Liver (tissue), 9 donors: Measurements from ENCODE around the gene TMCO2. TPM values are rescaled to one million over a fixed set of nuclear protein-coding genes. Genes with fewer than 3 reads are reported as not detected.

Source experiments
- DNase-seq: peaks from one replicate; pipeline ENCODE4 v3.0.0-alpha.2; 2017; ENCODE audit warnings: low spot score
- H3K27ac ChIP-seq, 2 donors: one replicate each; pipeline ENCODE4 v1.7.0; 2013; ENCODE audit warnings: inconsistent platforms in 2 of 2, low read length in 2 of 2, control low read depth in 1 of 2, low read depth in 1 of 2, mild to moderate bottlenecking in 1 of 2
- H3K27me3 ChIP-seq, 4 donors: one replicate each; pipeline versions ENCODE4 v1.6.1 to v1.7.0; 2013; ENCODE audit warnings: low read length in 3 of 4, inconsistent platforms in 1 of 4, mild to moderate bottlenecking in 1 of 4, moderate library complexity in 1 of 4; ENCODE audit not compliant: control insufficient read depth in 4 of 4, insufficient read depth in 4 of 4
- H3K36me3 ChIP-seq, 4 donors: one replicate each; pipeline versions ENCODE4 v1.6.1 to v1.7.0; 2013; ENCODE audit warnings: low read length in 3 of 4, mild to moderate bottlenecking in 3 of 4, low read depth in 1 of 4, moderate library complexity in 1 of 4; ENCODE audit not compliant: control insufficient read depth in 4 of 4, insufficient read depth in 3 of 4
- H3K4me1 ChIP-seq, 4 donors: one replicate each; pipeline versions ENCODE4 v1.6.1 to v1.7.0; 2013; ENCODE audit warnings: low read length in 3 of 4, mild to moderate bottlenecking in 3 of 4, moderate library complexity in 1 of 4; ENCODE audit not compliant: control insufficient read depth in 4 of 4, insufficient read depth in 4 of 4
- H3K4me3 ChIP-seq, 3 donors: one replicate each; pipeline versions ENCODE4 v1.6.1 to v1.7.0; 2013; ENCODE audit warnings: low read length in 3 of 3, control low read depth in 1 of 3, low read depth in 1 of 3, mild to moderate bottlenecking in 1 of 3
- H3K9ac ChIP-seq, 2 donors: one replicate each; pipeline ENCODE4 v1.7.0; 2013; ENCODE audit warnings: low read length in 2 of 2, mild to moderate bottlenecking in 2 of 2, moderate library complexity in 2 of 2, control low read depth in 1 of 2, low read depth in 1 of 2
- H3K9me3 ChIP-seq, 4 donors: one replicate each; pipeline versions ENCODE4 v1.6.1 to v1.7.0; 2013; ENCODE audit warnings: low read length in 3 of 4; ENCODE audit not compliant: control insufficient read depth in 4 of 4
- ATF3 ChIP-seq: IDR thresholded peaks from 2 replicates; pipeline ENCODE4 v1.6.1; 2016; ENCODE audit warnings: antibody characterized with exemption
- EGR1 ChIP-seq, 2 donors: IDR thresholded peaks; 2 replicates each; pipeline ENCODE4 v1.6.1; 2016 to 2018; ENCODE audit warnings: antibody characterized with exemption in 2 of 2, low read depth in 2 of 2
- FOXA1 ChIP-seq: IDR thresholded peaks from 2 replicates; pipeline ENCODE4 v1.6.1; 2016; ENCODE audit warnings: antibody characterized with exemption
- FOXA2 ChIP-seq: IDR thresholded peaks from 2 replicates; pipeline ENCODE4 v1.6.1; 2016; ENCODE audit warnings: antibody characterized with exemption
- HNF4A ChIP-seq, 2 donors: conservative IDR thresholded peaks; 2 replicates each; pipeline ENCODE4 v1.6.1; 2016; ENCODE audit warnings: antibody characterized with exemption in 2 of 2, mild to moderate bottlenecking in 2 of 2
- HNF4G ChIP-seq: IDR thresholded peaks from 2 replicates; pipeline ENCODE4 v1.6.1; 2016; ENCODE audit warnings: antibody characterized with exemption
- JUND ChIP-seq, 2 donors: IDR thresholded peaks; 2 replicates each; pipeline ENCODE4 v1.6.1; 2016; ENCODE audit warnings: antibody characterized with exemption in 2 of 2
- MAX ChIP-seq: IDR thresholded peaks from 2 replicates; pipeline ENCODE4 v1.6.1; 2016; ENCODE audit warnings: antibody characterized with exemption
- NR2F2 ChIP-seq: IDR thresholded peaks from 2 replicates; pipeline ENCODE4 v1.6.1; 2016; ENCODE audit warnings: antibody characterized with exemption
- REST ChIP-seq: IDR thresholded peaks from 2 replicates; pipeline ENCODE4 v1.6.1; 2016; ENCODE audit warnings: antibody characterized with exemption, mild to moderate bottlenecking
- RXRA ChIP-seq, 2 donors: IDR thresholded peaks; 2 replicates each; pipeline ENCODE4 v1.6.1; 2017 to 2018; ENCODE audit warnings: antibody characterized with exemption in 2 of 2, mild to moderate bottlenecking in 1 of 2
- SP1 ChIP-seq: IDR thresholded peaks from 2 replicates; pipeline ENCODE4 v1.6.1; 2018; ENCODE audit warnings: antibody characterized with exemption, mild to moderate bottlenecking
- TAF1 ChIP-seq: conservative IDR thresholded peaks from 2 replicates; pipeline ENCODE4 v1.6.1; 2016; ENCODE audit warnings: antibody characterized with exemption, mild to moderate bottlenecking
- WGBS: extraction: QIAGEN DNeasy Blood & Tissue Kit; methylation state at CpG from one replicate; pipeline ENCODE4 v1.1.7; 2013; 5-methylcytosine and 5-hydroxymethylcytosine counted together
- polyA plus RNA-seq, 2 donors: library from polyadenylated mRNA; stranded (reverse) in 1 of 2; unstranded in 1 of 2; fragments of 200-250 nt in 1 of 2; fragments of >200 nt in 1 of 2; fragmentation: Nextera tagmentation in 1 of 2; extraction: Ambion mirVana in 1 of 2; gene quantifications; one replicate each; pipeline versions ENCODE4 v1.2.1 to v1.2.3, GENCODE V29; 2013 to 2015
- total RNA-seq, 2 donors: library from RNA; depleted of rRNA; stranded (reverse); fragments of >200 nt; gene quantifications; one replicate each; pipeline ENCODE4 v1.2.3, GENCODE V29; 2014
- TF ChIP-seq, protein P1 (sequence below): fragments of 150-350 bp; IDR thresholded peaks from 2 replicates; pipeline ENCODE4 v1.5.1; 2017; ENCODE audit warnings: improper control_type of control experiment, low read depth, low read length; ENCODE audit not compliant: missing input control
- TF ChIP-seq, protein P2 (sequence below): IDR thresholded peaks from 2 replicates; pipeline ENCODE4 v1.6.1; 2016; ENCODE audit warnings: antibody characterized with exemption
- donor health status: healthy.
- donor health status: healthy.
- donor health status: healthy.
- donor health status: healthy.
- donor health status: healthy.

The TMCO2 gene
- total and polyA plus RNA-seq, 4 donors, result not detected

GRCh38 chr1:40255231-40255630 lies 7.5 kb downstream of the TMCO2 start:
- no peak for DNase-seq
- H3K4me1 ChIP-seq, result peaks cover 2 to 13% (median 7%) of the 10 kb centered on the region in 4 donors
- no peak overlapping the region for H3K27ac ChIP-seq
- H3K27me3 ChIP-seq, result no peaks in the 10 kb centered on the region
- no peak overlapping the region for H3K9ac ChIP-seq
- no peak for TF ChIP-seq HNF4A (conservative IDR thresholded peaks at IDR 0.05)
- no peak for TF ChIP-seq RXRA (IDR thresholded peaks at IDR 0.05)
- TF ChIP-seq FOXA1, result no peak
- no peak for TF ChIP-seq ATF3
- TF ChIP-seq EGR1 (IDR thresholded peaks at IDR 0.05; ENCODE audit: low read depth in 2 of 2), result no peak
- TF ChIP-seq SP1, result no peak
- TF ChIP-seq, protein P1, sequence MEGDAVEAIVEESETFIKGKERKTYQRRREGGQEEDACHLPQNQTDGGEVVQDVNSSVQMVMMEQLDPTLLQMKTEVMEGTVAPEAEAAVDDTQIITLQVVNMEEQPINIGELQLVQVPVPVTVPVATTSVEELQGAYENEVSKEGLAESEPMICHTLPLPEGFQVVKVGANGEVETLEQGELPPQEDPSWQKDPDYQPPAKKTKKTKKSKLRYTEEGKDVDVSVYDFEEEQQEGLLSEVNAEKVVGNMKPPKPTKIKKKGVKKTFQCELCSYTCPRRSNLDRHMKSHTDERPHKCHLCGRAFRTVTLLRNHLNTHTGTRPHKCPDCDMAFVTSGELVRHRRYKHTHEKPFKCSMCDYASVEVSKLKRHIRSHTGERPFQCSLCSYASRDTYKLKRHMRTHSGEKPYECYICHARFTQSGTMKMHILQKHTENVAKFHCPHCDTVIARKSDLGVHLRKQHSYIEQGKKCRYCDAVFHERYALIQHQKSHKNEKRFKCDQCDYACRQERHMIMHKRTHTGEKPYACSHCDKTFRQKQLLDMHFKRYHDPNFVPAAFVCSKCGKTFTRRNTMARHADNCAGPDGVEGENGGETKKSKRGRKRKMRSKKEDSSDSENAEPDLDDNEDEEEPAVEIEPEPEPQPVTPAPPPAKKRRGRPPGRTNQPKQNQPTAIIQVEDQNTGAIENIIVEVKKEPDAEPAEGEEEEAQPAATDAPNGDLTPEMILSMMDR, result no peak
- TF ChIP-seq REST, result no peak
- peaks cover 0 to 2% (median under 1%) of the 10 kb centered on the region in 4 donors for H3K36me3 ChIP-seq
- H3K4me3 ChIP-seq, result no peak overlapping the region
- no peaks in the 10 kb centered on the region for H3K9me3 ChIP-seq

DNA sequence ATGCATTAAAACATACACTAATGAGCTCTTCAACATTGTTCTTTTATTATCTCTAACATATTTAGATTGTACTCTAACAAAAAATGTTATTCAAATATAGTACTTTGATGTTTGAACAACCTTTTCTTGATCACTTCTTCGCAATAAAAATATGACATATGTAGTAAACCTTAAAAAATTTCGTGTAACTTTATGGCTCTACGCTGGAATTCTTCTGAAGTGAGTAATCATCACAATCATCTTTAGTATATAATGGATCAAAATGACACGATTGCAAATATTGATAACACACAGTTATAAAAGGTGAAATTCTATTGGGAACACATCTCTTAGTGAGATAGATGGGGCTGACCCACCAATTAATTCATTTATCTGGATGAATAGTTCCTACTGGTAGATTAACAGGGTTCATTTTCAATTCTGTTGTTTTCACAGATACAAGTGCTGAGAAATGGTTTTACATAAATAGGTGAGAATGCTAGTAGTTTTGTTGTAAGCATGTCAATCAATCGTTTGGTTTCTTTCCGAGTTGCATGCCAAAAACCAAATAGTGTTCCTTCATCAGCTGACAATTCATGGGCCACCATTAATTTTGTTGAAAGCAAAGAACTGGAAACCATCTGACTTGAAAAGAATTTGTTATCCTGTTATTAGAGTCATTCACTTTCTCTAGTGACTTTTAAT lies 8.8 kb downstream of the TMCO2 start:
- TF ChIP-seq, protein P2, sequence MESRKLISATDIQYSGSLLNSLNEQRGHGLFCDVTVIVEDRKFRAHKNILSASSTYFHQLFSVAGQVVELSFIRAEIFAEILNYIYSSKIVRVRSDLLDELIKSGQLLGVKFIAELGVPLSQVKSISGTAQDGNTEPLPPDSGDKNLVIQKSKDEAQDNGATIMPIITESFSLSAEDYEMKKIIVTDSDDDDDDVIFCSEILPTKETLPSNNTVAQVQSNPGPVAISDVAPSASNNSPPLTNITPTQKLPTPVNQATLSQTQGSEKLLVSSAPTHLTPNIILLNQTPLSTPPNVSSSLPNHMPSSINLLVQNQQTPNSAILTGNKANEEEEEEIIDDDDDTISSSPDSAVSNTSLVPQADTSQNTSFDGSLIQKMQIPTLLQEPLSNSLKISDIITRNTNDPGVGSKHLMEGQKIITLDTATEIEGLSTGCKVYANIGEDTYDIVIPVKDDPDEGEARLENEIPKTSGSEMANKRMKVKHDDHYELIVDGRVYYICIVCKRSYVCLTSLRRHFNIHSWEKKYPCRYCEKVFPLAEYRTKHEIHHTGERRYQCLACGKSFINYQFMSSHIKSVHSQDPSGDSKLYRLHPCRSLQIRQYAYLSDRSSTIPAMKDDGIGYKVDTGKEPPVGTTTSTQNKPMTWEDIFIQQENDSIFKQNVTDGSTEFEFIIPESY, result no peak
- no peak for TF ChIP-seq JUND (IDR thresholded peaks at IDR 0.05)
- TF ChIP-seq MAX, result no peak
- TF ChIP-seq HNF4G, result no peak
- no peak for TF ChIP-seq RXRA (IDR thresholded peaks at IDR 0.05)
- TF ChIP-seq FOXA2, result no peak
- TF ChIP-seq HNF4A (conservative IDR thresholded peaks at IDR 0.05), result no peak
- no peak for TF ChIP-seq TAF1
- no peak for TF ChIP-seq NR2F2
- Histone ChIP-seq H3K36me3 (peaks cover 0 to 13% (median 8%) of the 10 kb centered on the region in 4 donors), H3K27me3 (no peaks in the 10 kb centered on the region), H3K27ac (no peak overlapping the region), H3K4me3 (peak overlapping the region; percentile 16 to 100 (median 96)), H3K9ac (peak overlapping the region; percentile 96 to 97), H3K4me1 (peaks cover 2 to 13% (median 7%) of the 10 kb centered on the region in 4 donors), H3K9me3 (no peaks in the 10 kb centered on the region)
- WGBS, result 59% methylated on average over 6 of the region's 6 CpGs
- DNase-seq, result no peak
